Colonic mucosa (tissue), 4 donors: ENCODE results near the gene DNM3. TPM values are rescaled to one million over a fixed set of nuclear protein-coding genes. Genes with fewer than 3 reads are reported as not detected.

Experiments
- DNase-seq: peaks from one replicate; pipeline ENCODE4 v3.0.0-alpha.2; 2020
- H3K27ac ChIP-seq: fragments of 200-600 bp; one replicate; pipeline ENCODE4 v1.8.0; 2021
- H3K27me3 ChIP-seq: fragments of 200-600 bp; one replicate; pipeline ENCODE4 v1.8.0; 2021
- H3K36me3 ChIP-seq: fragments of 200-600 bp; one replicate; pipeline ENCODE4 v1.8.0; 2021
- H3K4me1 ChIP-seq: fragments of 200-600 bp; one replicate; pipeline ENCODE4 v1.8.0; 2021; ENCODE audit warnings: mild to moderate bottlenecking
- H3K4me3 ChIP-seq: fragments of 200-600 bp; one replicate; pipeline ENCODE4 v1.8.0; 2021
- H3K9ac ChIP-seq, 2 donors: one replicate each; pipeline ENCODE4 v1.7.0; 2013; ENCODE audit warnings: control low read depth in 2 of 2, low read depth in 2 of 2, low read length in 2 of 2
- H3K9me3 ChIP-seq: fragments of 200-600 bp; one replicate; pipeline ENCODE4 v1.8.0; 2021
- intact Hi-C: fragments of 100-400 bp; cut with DNase I; formaldehyde crosslinking; loops from one replicate; pipeline ENCODE4 v1.14.1; 2022
- total RNA-seq, 2 donors: library from RNA; stranded (reverse); fragmentation: NEBNext Ultra II Directional in 1 of 2; extraction: Animal tissue kit (Norgen Biotek cat#: 25700) in 1 of 2; gene quantifications; one replicate each; pipeline ENCODE4 v1.2.1, GENCODE V29; 2021
- TF ChIP-seq, protein P1 (sequence below): fragments of 200-600 bp; IDR thresholded peaks from one replicate; pipeline ENCODE4 v1.8.0; 2022; ENCODE audit warnings: antibody characterized with exemption, mild to moderate bottlenecking
- donor health status: healthy.
- donor health status: DM: no; HTN: no; CAD: no.
- donor health status: DM: no; HTN: no; CAD: no.

DNM3 gene
- total RNA-seq, 2 donors from 2014 or later: 1.7 to 2.6 TPM

DNA sequence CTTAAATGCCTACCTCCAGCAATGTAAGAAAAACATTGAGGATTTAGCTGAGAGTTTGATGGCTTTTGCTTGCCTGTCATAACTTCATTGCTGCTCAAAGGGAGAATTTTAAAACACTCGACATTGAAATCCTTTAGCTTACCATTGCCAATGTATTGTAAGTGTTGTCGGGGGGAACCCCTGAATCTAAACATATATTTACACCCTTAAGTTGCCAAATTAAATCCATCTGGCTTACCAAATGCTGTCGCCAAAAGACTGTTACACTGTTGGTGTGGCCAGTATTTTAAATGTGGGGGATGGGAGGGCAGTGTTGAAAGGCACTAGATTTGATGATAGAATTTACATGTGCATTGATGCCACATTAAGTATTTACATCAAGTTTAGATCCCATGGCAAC lies 554.3 kb downstream of the DNM3 start:
- TF ChIP-seq, protein P1, sequence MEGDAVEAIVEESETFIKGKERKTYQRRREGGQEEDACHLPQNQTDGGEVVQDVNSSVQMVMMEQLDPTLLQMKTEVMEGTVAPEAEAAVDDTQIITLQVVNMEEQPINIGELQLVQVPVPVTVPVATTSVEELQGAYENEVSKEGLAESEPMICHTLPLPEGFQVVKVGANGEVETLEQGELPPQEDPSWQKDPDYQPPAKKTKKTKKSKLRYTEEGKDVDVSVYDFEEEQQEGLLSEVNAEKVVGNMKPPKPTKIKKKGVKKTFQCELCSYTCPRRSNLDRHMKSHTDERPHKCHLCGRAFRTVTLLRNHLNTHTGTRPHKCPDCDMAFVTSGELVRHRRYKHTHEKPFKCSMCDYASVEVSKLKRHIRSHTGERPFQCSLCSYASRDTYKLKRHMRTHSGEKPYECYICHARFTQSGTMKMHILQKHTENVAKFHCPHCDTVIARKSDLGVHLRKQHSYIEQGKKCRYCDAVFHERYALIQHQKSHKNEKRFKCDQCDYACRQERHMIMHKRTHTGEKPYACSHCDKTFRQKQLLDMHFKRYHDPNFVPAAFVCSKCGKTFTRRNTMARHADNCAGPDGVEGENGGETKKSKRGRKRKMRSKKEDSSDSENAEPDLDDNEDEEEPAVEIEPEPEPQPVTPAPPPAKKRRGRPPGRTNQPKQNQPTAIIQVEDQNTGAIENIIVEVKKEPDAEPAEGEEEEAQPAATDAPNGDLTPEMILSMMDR: no peak
- Histone ChIP-seq H3K27ac (no peak overlapping the region), H3K36me3 (no peaks in the 10 kb centered on the region), H3K9me3 (no peaks in the 10 kb centered on the region), H3K4me3 (no peak overlapping the region), H3K9ac (no peak overlapping the region), H3K4me1 (no peaks in the 10 kb centered on the region), H3K27me3 (no peaks in the 10 kb centered on the region)
- no peak for DNase-seq
- intact Hi-C loops: loop anchor here (5.0 kb wide), 1 partner anchor 258 kb away; no protein-coding TSS in a partner anchor

DNA sequence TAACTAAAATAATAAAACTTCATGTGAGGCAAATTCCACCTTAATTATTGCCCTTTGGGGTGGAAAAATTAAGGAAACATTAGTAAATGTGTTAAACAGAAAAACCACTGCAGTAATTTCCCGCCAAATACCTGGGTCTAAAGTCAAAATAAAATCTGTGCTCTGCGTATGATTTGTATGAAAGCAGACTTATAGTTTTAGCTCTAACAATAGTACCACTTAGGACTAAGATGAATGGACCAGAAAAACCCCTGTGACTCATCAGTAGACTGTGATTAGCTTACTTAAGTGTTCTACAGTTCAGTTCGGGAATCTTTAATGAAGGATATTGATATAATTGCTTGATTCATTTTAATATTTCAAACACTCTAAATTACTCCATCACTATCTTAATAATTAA lies 555.9 kb downstream of the DNM3 start:
- intact Hi-C loops: loop anchor here (5.0 kb wide), 1 partner anchor 260 kb away; no protein-coding TSS in a partner anchor
- no peaks in the 10 kb centered on the region for H3K36me3 ChIP-seq
- H3K9me3 ChIP-seq: no peaks in the 10 kb centered on the region

DNA sequence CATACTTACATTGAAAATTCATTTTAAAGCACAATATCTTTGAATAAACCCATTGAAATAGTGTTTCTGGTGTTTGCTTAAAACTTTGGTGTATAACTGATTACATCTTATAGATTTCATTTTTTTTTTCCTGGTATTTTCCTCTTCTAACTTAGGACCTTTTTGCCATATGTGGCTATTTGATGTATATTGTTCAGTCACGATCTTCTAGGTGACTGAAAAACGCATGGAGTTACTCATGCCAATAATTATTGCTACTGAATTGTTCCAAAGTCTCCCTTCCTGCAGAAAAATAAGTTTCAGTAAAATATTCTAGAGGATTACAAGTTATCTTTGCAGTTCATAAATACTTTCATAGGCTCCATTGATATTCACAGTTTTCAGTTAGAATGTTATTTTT lies 556.3 kb downstream of the DNM3 start:
- Histone ChIP-seq H3K27me3 (no peaks in the 10 kb centered on the region), H3K4me1 (no peaks in the 10 kb centered on the region), H3K27ac (no peak overlapping the region), H3K9ac (no peak overlapping the region), H3K9me3 (no peaks in the 10 kb centered on the region), H3K4me3 (no peak overlapping the region), H3K36me3 (no peaks in the 10 kb centered on the region)
- DNase-seq: no peak
- TF ChIP-seq, protein P1: no peak
- intact Hi-C loops: loop anchor here (5.0 kb wide), 1 partner anchor 260 kb away; no protein-coding TSS in a partner anchor

More for the DNA sequence above, 555.9 kb downstream of the DNM3 start:
- Histone ChIP-seq H3K27me3 (no peaks in the 10 kb centered on the region), H3K27ac (no peak overlapping the region), H3K9ac (no peak overlapping the region), H3K4me3 (no peak overlapping the region), H3K4me1 (no peaks in the 10 kb centered on the region)
- no peak for DNase-seq
- TF ChIP-seq, protein P1: no peak

DNA sequence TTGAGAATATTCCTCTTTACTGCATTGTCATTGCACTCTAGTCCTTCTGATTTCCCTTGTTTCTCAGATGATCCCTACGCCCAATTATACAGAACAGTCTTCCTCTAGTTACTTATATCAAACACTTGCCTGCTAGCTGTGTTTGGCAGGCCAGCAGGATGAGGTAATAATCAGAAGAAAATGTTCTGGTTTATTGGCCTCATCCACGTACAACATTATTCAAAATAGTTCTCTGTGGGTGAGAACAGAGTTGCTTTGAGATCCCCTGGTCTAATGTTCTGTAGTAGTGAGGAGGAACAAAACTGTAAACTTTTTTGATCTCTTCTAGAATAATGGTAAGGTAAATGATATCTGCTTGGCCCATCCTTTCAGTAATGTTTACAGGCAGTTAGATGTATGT lies 556.9 kb downstream of the DNM3 start:
- TF ChIP-seq, protein P1: no peak
- H3K27me3 ChIP-seq: no peaks in the 10 kb centered on the region
- H3K36me3 ChIP-seq: no peaks in the 10 kb centered on the region
- no peak overlapping the region for H3K9ac ChIP-seq
- DNase-seq: no peak
- no peak overlapping the region for H3K27ac ChIP-seq
- no peak overlapping the region for H3K4me3 ChIP-seq
- H3K9me3 ChIP-seq: no peaks in the 10 kb centered on the region
- H3K4me1 ChIP-seq: no peaks in the 10 kb centered on the region
- intact Hi-C loops: loop anchor here (5.0 kb wide), 1 partner anchor 261 kb away; no protein-coding TSS in a partner anchor

DNA sequence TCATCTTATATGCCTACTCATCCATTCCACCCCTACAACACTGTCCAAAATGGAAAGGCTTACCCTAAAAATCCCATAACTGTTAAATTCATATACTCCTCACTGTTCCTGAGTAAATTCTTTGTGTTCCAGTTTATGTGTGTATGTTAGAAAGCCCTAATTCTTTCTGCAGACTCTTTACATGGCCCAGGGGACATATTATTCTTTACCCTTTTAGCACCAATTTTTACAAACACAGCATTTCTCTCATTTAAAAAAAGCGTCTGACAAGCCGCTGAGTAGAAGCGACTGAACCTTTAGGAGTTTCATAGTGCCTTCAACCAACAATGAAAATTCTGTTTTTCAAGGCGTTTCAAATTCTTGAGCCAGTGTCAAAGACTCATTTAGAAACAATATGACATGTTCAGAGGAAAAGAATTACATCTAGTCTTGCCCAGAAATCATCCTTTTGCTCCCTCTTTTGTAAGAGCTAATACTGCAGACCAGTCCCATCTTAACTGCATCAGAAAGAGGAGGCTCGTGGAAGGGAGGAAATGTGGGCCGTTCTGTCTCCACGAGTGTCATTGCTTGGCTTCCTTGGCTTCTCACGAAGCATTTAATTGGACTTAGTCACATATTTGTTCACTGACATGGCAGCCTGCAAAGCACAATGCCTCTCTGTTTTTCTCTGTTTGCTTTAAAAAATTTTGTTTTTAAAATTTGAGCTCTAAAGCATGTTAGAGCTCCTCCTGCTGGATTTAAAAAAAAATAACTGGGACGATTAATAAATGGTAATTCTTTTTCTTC lies 557.9 kb downstream of the DNM3 start:
- Histone ChIP-seq H3K36me3 (no peaks in the 10 kb centered on the region), H3K9me3 (no peaks in the 10 kb centered on the region), H3K9ac (no peak overlapping the region), H3K4me1 (no peaks in the 10 kb centered on the region), H3K27ac (peak overlapping the region; percentile 41), H3K27me3 (no peaks in the 10 kb centered on the region), H3K4me3 (no peak overlapping the region)
- intact Hi-C loops: loop anchor here (5.0 kb wide), 1 partner anchor 262 kb away; no protein-coding TSS in a partner anchor
- TF ChIP-seq, protein P1: peak; percentile 53
- peak; percentile 40 for DNase-seq
